ENCODE data around the gene BABAM1. TPM values are rescaled to one million over a fixed set of nuclear protein-coding genes. Genes with fewer than 3 reads are reported as not detected.

The BABAM1 gene
- total and polyA plus RNA-seq, 9 of the 15 experiments (the other 6 are each of a cell fraction or from before 2014, with no cell fraction given) = 14.7 to 160 (median 113) TPM

DNA sequence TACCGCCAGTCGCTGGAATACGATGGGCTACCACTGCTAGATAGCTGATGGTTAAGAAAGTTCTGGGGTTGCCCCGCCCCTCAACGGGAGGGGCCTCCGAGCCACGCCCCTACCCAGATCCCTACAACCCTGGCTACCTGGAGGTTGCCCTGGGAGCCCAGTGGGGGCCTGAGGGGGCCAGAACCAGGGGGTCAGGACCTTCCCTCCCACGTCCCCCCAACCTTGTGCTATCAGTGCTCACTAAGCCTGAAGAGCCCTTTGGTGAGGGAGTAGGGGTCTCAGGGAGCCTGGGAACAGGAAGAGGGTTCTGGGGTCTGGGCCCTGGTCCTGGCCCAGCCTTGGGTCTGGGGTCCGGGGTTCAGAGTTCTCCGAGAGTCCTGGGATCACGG lies 32.3 kb upstream of the BABAM1 start (continued):
- no peak for TF ChIP-seq UBTF (IDR thresholded peaks at IDR 0.05; ENCODE audit: borderline replicate concordance in 1 of 2, low read depth in 2 of 2, low read length in 2 of 2)
- TF ChIP-seq ZNF324 (CRISPR knock-in tag; IDR thresholded peaks at IDR 0.05) = no peak
- TF ChIP-seq STAT6 (CRISPR knock-in tag; IDR thresholded peaks at IDR 0.05) = no peak
- TF ChIP-seq SRF (CRISPR knock-in tag; IDR thresholded peaks at IDR 0.05) = no peak; a peak in 1 of 4 replicates
- TF ChIP-seq ZNF253 (CRISPR knock-in tag; conservative IDR thresholded peaks at IDR 0.05) = no peak
- no peak for TF ChIP-seq SAFB (IDR thresholded peaks at IDR 0.05; ENCODE audit: borderline replicate concordance, low read depth, low read length)
- TF ChIP-seq ZBED1 (IDR thresholded peaks at IDR 0.05) = no peak
- no peak for TF ChIP-seq CTCFL (IDR thresholded peaks at IDR 0.05; ENCODE audit: borderline replicate concordance, insufficient read depth, low read depth, low read length, poor library complexity, severe bottlenecking)
- TF ChIP-seq ZNF449 (CRISPR knock-in tag; IDR thresholded peaks at IDR 0.05) = no peak
- no peak for TF ChIP-seq ZNF75A (CRISPR knock-in tag; IDR thresholded peaks at IDR 0.05)
- TF ChIP-seq IFI16 (CRISPR knock-in tag; IDR thresholded peaks at IDR 0.05) = no peak
- TF ChIP-seq SRSF7 (optimal IDR thresholded peaks at IDR 0.05; ENCODE audit: low read depth, low read length) = no peak
- TF ChIP-seq, protein P1, sequence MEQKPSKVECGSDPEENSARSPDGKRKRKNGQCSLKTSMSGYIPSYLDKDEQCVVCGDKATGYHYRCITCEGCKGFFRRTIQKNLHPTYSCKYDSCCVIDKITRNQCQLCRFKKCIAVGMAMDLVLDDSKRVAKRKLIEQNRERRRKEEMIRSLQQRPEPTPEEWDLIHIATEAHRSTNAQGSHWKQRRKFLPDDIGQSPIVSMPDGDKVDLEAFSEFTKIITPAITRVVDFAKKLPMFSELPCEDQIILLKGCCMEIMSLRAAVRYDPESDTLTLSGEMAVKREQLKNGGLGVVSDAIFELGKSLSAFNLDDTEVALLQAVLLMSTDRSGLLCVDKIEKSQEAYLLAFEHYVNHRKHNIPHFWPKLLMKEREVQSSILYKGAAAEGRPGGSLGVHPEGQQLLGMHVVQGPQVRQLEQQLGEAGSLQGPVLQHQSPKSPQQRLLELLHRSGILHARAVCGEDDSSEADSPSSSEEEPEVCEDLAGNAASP (IDR thresholded peaks at IDR 0.05) = no peak
- 0 out of 2 replicates have a peak, but pooled peaks have one; percentile 49 for TF ChIP-seq ZNF717 (CRISPR knock-in tag; IDR thresholded peaks at IDR 0.05)
- peak; percentile 8; the same call in 1 of the 2 replicates for TF ChIP-seq GABPB1 (CRISPR knock-in tag; IDR thresholded peaks at IDR 0.05)
- no peak for TF ChIP-seq RBM25 (IDR thresholded peaks at IDR 0.05; ENCODE audit: low read depth, low read length, severe bottlenecking)
- TF ChIP-seq POLR2G (IDR thresholded peaks at IDR 0.05; ENCODE audit: low read depth, low read length) = no peak
- TF ChIP-seq CCAR2 (IDR thresholded peaks at IDR 0.05; ENCODE audit: low read depth, low read length) = no peak
- TF ChIP-seq BRF1 (IDR thresholded peaks at IDR 0.05; ENCODE audit: borderline replicate concordance, extremely low read depth, insufficient read length) = no peak

All from K562 (cell line).